Gastrocnemius medialis (tissue), 4 donors: ENCODE results near the gene SLC12A3. TPM values are rescaled to one million over a fixed set of nuclear protein-coding genes. Genes with fewer than 3 reads are reported as not detected.

Source experiments
- ATAC-seq, 2 donors: fragments of 150-250 bp; one replicate each; pipeline ENCODE4 v1.9.1; 2016
- DNase-seq, 2 donors: peaks; one replicate each; pipeline ENCODE4 v3.0.0-alpha.2; 2019
- H3K27ac ChIP-seq, 4 donors: fragments of 200-600 bp; sonication (generic); 1 replicate in 1 of 4; 2 replicates in 3 of 4; pipeline ENCODE4 v1.5.1; 2016 to 2018; ENCODE audit warnings: mild to moderate bottlenecking in 2 of 4, moderate library complexity in 1 of 4
- H3K27me3 ChIP-seq, 3 donors: fragments of 200-600 bp; sonication (generic) in 2 of 3; 1 replicate in 1 of 3; 2 replicates in 2 of 3; pipeline versions ENCODE4 v1.5.1 to v1.6.0; 2016 to 2019; ENCODE audit warnings: mild to moderate bottlenecking in 1 of 3, moderate library complexity in 1 of 3
- H3K36me3 ChIP-seq, 2 donors: fragments of 200-600 bp; sonication (generic) in 1 of 2; one replicate each; pipeline ENCODE4 v1.5.1; 2017 to 2018
- H3K4me1 ChIP-seq, 2 donors: fragments of 200-600 bp; sonication (generic) in 1 of 2; one replicate each; pipeline ENCODE4 v1.5.1; 2016 to 2017; ENCODE audit warnings: mild to moderate bottlenecking in 2 of 2
- H3K4me3 ChIP-seq, 4 donors: fragments of 200-600 bp; sonication (generic) in 3 of 4; 1 replicate in 1 of 4; 2 replicates in 3 of 4; pipeline ENCODE4 v1.5.1; 2016 to 2019; ENCODE audit warnings: mild to moderate bottlenecking in 2 of 4
- H3K9me3 ChIP-seq, 3 donors: fragments of 200-600 bp; sonication (generic) in 2 of 3; 1 replicate in 1 of 3; 2 replicates in 2 of 3; pipeline ENCODE4 v1.5.1; 2016 to 2019
- CTCF ChIP-seq, 5 experiments: fragments of 450-650 bp in 3 of 5; fragments of 200-600 bp in 2 of 5; sonication (generic) in 2 of 5; IDR thresholded peaks in 4 of 5; conservative IDR thresholded peaks in 1 of 5; 1 replicate in 4 of 5; 2 replicates in 1 of 5; pipeline ENCODE4 v1.5.1; 2016 to 2019; ENCODE audit warnings: antibody characterized with exemption in 5 of 5, mild to moderate bottlenecking in 3 of 5, moderate library complexity in 3 of 5
- POLR2A ChIP-seq, 2 donors: fragments of 450-650 bp; IDR thresholded peaks; one replicate each; pipeline ENCODE4 v1.6.1; 2017; ENCODE audit warnings: antibody characterized with exemption in 2 of 2, mild to moderate bottlenecking in 2 of 2, moderate library complexity in 2 of 2
- in situ Hi-C, 4 donors: fragments of 200-750 bp; cut with MboI; loops; one replicate each; pipeline versions ENCODE4 v1.15.0 to v1.8.0; 2017; ENCODE audit warnings: low sequenced_read_pairs in 4 of 4
- intact Hi-C: fragments of 100-400 bp; cut with DNase I; formaldehyde crosslinking; loops from one replicate; pipeline ENCODE4 v1.15.1; 2023; ENCODE audit warnings: low total_unique reads
- total RNA-seq, 4 donors: library from RNA; depleted of rRNA; stranded (reverse); fragments of >200 nt; gene quantifications; one replicate each; pipeline versions ENCODE4 v1.1.0 to v1.2.3, GENCODE V29; 2016

Gene SLC12A3
- total RNA-seq, 4 donors from 2014 or later, result not detected

DNA sequence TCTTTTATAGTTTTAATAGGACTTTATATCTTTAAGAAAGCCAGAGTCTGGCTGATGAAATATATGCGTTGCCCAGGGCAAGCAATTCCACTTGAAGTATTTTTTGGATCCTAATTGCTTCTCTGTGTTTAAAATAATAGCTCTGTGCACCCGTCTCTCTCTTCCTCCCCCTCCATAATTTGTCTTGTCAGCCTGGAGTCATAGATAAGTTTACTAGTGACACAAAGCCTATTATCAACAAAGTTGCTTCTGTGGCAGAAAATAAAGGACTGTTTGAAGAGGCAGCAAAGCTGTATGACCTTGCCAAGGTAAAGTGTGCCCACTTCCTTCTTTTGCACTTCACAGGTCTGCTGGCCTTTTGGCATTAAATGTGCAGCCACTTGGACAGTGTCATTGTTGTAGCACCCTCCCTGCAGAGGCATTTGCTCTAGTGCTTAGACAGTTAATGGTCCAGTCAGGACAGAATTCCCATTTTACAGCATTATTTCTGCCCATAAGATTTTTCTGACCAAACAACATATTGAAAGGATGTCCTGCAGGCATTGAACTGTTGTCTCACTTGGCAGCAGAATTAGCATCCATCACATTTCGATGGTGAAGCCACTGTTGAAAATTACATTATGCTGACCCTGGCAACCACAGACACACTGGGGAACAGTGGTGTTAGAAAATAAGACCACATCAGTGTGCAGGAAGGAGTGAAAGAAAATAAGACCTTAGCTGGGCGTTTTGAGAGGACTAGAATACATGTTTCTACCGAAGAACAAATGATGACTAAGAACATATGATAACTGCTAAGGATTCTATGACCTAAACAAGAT is 28.4 kb upstream of the SLC12A3 start:
- in situ Hi-C loops (no loop called here), intact Hi-C loops (no loop called here)
- Histone ChIP-seq H3K9me3 (no peaks in the 10 kb centered on the region), H3K36me3 (peaks cover 0 to 63% of the 10 kb centered on the region in 2 donors), H3K27ac (no peak overlapping the region), H3K4me1 (no peaks in the 10 kb centered on the region), H3K27me3 (no peaks in the 10 kb centered on the region), H3K4me3 (no peak overlapping the region)
- ATAC-seq (no peak), DNase-seq (no peak)
- TF ChIP-seq CTCF (IDR thresholded peaks at IDR 0.05 in 4 of 5, conservative IDR thresholded peaks at IDR 0.05 in 1 of 5) (no peak), POLR2A (IDR thresholded peaks at IDR 0.05) (no peak)

- intact Hi-C loops, result no loop called here
- Histone ChIP-seq H3K36me3 (peaks cover 0 to 63% of the 10 kb centered on the region in 2 donors), H3K9me3 (no peaks in the 10 kb centered on the region), H3K27me3 (no peaks in the 10 kb centered on the region), H3K4me1 (no peaks in the 10 kb centered on the region), H3K4me3 (no peak overlapping the region), H3K27ac (no peak overlapping the region)
- TF ChIP-seq POLR2A (IDR thresholded peaks at IDR 0.05), result no peak
- no peak for TF ChIP-seq CTCF (IDR thresholded peaks at IDR 0.05 in 4 of 5, conservative IDR thresholded peaks at IDR 0.05 in 1 of 5)
- no peak for DNase-seq
- in situ Hi-C loops, result no loop called here
- ATAC-seq, result no peak
Measured at GRCh38 chr16:56838622-56839337, 26.2 kb upstream of the SLC12A3 start.

DNA sequence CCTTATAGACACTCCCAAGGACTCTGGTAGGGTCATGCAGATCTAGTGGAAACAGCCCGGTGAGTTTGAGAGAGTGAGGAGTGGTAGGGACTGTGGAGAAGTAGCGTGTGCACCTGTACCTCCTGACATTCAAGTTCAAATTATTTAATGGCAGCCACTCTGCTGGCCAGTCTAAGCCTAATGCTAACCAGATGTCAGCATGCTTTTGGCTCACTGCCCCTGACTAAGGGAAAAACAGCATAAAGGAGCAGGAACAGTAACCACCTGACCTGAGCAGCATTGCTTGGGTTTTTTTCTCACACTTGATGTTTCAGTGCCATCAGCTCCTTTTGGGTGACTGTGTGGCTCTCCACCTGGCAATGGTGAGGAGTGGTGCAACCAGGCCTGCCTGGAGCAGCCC is 23.8 kb upstream of the SLC12A3 start:
- Histone ChIP-seq H3K4me1 (no peaks in the 10 kb centered on the region), H3K27me3 (no peaks in the 10 kb centered on the region), H3K9me3 (no peaks in the 10 kb centered on the region), H3K27ac (no peak overlapping the region), H3K4me3 (no peak overlapping the region), H3K36me3 (peaks cover 0 to 57% of the 10 kb centered on the region in 2 donors)
- in situ Hi-C loops, result no loop called here
- DNase-seq, result no peak
- no peak for ATAC-seq
- no peak for TF ChIP-seq POLR2A (IDR thresholded peaks at IDR 0.05)
- no peak for TF ChIP-seq CTCF (IDR thresholded peaks at IDR 0.05 in 4 of 5, conservative IDR thresholded peaks at IDR 0.05 in 1 of 5)
- intact Hi-C loops, result no loop called here

DNA sequence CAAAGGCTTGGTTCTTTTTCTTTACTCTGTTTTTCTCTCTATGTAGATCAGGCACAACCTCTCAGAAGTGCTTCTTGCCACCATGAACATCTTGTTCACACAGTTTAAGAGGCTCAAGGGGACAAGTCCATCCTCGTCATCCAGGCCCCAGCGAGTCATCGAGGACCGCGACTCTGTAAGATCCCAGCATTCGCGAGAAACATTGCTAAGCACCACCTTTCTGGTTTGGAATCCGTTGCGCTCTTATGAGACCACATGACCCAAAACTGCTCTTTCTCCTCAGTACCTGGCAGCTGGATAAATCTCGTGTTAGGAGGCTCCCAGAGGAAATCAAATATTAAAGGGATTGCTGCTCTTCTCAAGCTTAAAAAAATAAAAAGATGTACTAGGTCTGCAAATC is 23.3 kb upstream of the SLC12A3 start:
- H3K4me3 ChIP-seq, result no peak overlapping the region
- intact Hi-C loops, result no loop called here
- in situ Hi-C loops, result no loop called here
- no peaks in the 10 kb centered on the region for H3K4me1 ChIP-seq
- ATAC-seq (no peak), DNase-seq (no peak)
- TF ChIP-seq CTCF (IDR thresholded peaks at IDR 0.05 in 4 of 5, conservative IDR thresholded peaks at IDR 0.05 in 1 of 5) (no peak), POLR2A (IDR thresholded peaks at IDR 0.05) (no peak)
- no peak overlapping the region for H3K27ac ChIP-seq
- H3K9me3 ChIP-seq, result no peaks in the 10 kb centered on the region
- peaks cover 0 to 53% of the 10 kb centered on the region in 2 donors for H3K36me3 ChIP-seq
- no peaks in the 10 kb centered on the region for H3K27me3 ChIP-seq
